ENCODE data around the gene CCNE1.
"Not testable (repeated sequence)": the region's sequence is repeated elsewhere in the genome, so short reads cannot be mapped to it uniquely, and the experiment has no call there.

CCNE1 gene

DNA sequence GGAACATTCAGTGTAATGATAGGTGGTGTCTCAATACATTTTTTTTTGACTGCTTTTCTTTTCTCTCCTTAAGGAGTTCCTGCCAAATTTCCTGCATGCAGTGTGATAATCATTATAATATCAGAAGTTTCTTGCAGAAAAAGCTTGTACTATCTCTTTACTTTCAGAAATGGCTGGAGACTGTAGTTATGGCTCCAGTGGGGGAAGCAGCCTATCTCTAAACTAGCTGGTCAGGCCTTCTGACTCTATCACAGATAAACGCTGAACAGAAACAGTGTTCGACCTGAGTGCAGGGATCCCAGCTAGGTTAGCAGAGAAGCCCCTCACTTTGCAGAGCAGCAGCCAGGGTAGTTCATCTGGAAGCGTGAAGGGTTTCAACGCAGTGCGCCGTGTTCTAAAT is 1.9 kb downstream of the CCNE1 start:
- DNase-seq (ENCODE audit: low spot score): no peak
- Histone ChIP-seq H3K4me3 (no peak overlapping the region), H3K27ac (no peak overlapping the region)
- TF ChIP-seq CTCF (IDR thresholded peaks at IDR 0.05): no peak

DNA sequence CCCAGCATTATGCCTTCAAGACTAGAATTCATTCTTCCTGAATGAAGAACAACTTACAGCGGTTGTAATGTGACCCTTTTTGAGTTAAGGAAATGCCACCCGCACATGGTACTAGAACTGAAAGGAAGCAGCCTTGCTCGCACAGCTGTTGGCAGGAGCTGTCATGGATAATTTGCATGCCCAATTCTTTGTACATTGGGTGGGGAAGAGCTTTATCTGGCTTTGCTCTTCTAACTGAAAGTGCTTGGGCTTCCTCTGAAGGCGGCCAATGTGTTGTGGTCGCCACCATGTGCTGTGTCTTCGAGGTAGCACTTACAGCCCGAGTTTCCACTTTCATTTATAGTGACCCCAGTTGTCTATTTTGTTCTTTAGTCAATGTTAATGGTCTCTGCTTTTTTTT is 3.4 kb downstream of the CCNE1 start:
- no peak for TF ChIP-seq CTCF (IDR thresholded peaks at IDR 0.05)
- no peak for DNase-seq (ENCODE audit: low spot score)
- H3K27ac ChIP-seq: no peak overlapping the region
- no peak overlapping the region for H3K4me3 ChIP-seq

- H3K27ac ChIP-seq: no peak overlapping the region
- TF ChIP-seq CTCF (IDR thresholded peaks at IDR 0.05): no peak
- no peak for DNase-seq (ENCODE audit: low spot score)
- H3K4me3 ChIP-seq: no peak overlapping the region
Observed at GRCh38 chr19:29817316-29817715, 5.5 kb downstream of the CCNE1 start.

DNA sequence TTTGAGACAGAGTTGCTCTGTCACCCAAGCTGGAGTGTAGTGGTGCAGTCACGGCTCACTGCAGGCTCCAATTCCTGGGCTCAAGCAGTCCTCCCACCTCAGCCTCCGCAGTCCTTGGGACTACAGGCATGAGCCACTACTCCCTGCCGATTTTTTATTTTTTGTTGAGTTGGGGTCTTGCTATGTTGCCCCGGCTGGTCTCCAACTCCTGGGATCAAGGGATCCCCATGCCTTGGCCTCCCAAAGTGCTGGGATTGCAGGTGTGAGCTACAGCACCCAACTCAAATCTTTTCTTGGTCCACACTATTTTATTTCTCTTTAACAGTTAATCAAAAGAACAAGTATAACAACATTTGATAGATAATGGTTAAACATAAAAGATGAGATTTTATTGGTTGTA is 7.5 kb downstream of the CCNE1 start:
- DNase-seq (ENCODE audit: low spot score): no peak
- TF ChIP-seq CTCF (IDR thresholded peaks at IDR 0.05): no peak
- H3K4me3 ChIP-seq: no peak overlapping the region
- H3K27ac ChIP-seq: no peak overlapping the region

- no peak for DNase-seq (ENCODE audit: low spot score)
- no peak overlapping the region for H3K4me3 ChIP-seq
- no peak overlapping the region for H3K27ac ChIP-seq
- TF ChIP-seq CTCF (IDR thresholded peaks at IDR 0.05): no peak
Observed at GRCh38 chr19:29819986-29820385, 8.2 kb downstream of the CCNE1 start.

DNA sequence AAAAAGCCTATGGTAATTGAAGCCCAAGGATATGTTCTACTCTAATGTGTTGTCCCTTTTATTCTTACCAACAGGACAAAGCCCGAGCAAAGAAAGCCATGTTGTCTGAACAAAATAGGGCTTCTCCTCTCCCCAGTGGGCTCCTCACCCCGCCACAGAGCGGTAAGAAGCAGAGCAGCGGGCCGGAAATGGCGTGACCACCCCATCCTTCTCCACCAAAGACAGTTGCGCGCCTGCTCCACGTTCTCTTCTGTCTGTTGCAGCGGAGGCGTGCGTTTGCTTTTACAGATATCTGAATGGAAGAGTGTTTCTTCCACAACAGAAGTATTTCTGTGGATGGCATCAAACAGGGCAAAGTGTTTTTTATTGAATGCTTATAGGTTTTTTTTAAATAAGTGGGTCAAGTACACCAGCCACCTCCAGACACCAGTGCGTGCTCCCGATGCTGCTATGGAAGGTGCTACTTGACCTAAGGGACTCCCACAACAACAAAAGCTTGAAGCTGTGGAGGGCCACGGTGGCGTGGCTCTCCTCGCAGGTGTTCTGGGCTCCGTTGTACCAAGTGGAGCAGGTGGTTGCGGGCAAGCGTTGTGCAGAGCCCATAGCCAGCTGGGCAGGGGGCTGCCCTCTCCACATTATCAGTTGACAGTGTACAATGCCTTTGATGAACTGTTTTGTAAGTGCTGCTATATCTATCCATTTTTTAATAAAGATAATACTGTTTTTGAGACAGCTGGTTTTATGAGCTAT is 12.0 kb downstream of the CCNE1 start:
- DNase-seq (ENCODE audit: low spot score): no peak
- no peak overlapping the region for H3K4me3 ChIP-seq
- no peak overlapping the region for H3K27ac ChIP-seq
- TF ChIP-seq CTCF (IDR thresholded peaks at IDR 0.05): no peak

- not testable (repeated sequence) for DNase-seq (ENCODE audit: low spot score); H3K4me3 ChIP-seq; H3K27ac ChIP-seq
Observed at GRCh38 chr19:29825263-29825662, 13.5 kb downstream of the CCNE1 start.
